GM21447 (cell line): ENCODE results near the gene NDUFA8.

Experiments used
- ATAC-seq: cut with Tn5 transposase; IDR thresholded peaks from one replicate; pipeline ENCODE4 v1.9.1; 2021; ENCODE audit not compliant: unreplicated experiment

NDUFA8 gene

DNA sequence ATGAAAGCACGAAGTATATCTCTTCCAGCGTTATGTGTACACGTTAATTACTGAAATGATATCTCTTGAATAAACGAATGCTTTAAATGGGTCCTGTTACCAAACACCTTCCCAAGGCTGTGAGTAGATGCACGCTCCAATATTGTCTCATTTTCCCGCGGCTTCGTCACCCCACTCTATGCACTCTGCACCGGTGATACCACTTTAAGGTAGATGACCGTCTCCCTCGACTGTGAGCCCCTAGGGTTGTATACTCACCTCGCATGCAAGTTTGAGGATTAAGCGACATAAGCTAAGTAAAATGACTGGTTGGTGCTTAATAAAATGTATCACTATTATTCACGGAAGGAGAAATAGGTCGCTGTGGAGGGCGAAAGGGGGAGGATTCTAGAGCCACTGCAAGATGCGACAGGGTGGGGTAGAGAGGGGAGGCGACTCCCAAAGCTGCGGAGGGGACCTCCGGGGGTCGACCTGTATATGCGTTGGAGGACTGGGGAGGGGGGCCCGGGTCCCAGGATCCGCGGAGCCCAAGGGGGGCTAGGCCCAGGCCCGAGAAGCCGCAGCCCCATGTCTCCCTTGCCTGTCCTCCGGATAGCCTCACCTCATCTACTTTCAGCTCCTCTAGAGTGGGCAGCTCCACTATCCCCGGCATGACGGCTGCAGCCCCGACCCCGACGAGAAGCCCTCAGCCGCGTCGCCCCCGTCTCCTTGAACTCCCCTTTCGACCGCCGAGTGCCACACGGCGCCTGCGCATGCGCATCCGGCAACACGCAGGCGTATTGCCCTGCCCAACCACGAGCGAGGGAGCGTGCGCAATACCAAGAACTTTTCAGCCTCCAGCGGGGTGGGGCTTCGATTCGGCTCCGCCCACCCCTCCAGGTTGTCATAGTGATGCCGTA, at the start of gene NDUFA8, which contains the start of gene MORN5:
TSS of gene NDUFA8 (minus strand) at position 754 of the 899 bp plus-strand sequence. CDS start at position 652, 102 bp downstream.
TSS of gene MORN5 (plus strand) at position 883 of the 899 bp plus-strand sequence. CDS start 65 bp downstream, outside the sequence.
- ATAC-seq, result peak; percentile 91

DNA sequence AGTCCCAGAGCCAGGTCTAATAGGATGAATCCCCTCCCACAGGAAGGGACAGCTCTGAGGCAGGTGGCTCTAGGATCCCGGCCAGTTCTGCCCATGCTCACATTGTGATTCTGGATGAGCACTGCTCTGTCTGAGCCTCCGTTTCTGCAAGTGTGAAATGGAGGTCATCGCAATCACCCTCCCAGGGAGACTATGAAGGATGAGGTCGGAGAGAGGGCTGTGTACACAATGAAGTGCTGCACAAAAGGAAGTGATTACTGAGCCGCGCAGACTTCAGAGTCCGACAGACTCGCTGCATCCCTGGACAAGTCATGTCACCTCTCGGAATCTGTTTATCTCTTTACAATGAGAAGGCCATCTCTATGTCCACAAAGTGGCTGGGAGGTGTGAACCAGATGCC, 47.5 kb upstream of the NDUFA8 start:
- ATAC-seq, result no peak

DNA sequence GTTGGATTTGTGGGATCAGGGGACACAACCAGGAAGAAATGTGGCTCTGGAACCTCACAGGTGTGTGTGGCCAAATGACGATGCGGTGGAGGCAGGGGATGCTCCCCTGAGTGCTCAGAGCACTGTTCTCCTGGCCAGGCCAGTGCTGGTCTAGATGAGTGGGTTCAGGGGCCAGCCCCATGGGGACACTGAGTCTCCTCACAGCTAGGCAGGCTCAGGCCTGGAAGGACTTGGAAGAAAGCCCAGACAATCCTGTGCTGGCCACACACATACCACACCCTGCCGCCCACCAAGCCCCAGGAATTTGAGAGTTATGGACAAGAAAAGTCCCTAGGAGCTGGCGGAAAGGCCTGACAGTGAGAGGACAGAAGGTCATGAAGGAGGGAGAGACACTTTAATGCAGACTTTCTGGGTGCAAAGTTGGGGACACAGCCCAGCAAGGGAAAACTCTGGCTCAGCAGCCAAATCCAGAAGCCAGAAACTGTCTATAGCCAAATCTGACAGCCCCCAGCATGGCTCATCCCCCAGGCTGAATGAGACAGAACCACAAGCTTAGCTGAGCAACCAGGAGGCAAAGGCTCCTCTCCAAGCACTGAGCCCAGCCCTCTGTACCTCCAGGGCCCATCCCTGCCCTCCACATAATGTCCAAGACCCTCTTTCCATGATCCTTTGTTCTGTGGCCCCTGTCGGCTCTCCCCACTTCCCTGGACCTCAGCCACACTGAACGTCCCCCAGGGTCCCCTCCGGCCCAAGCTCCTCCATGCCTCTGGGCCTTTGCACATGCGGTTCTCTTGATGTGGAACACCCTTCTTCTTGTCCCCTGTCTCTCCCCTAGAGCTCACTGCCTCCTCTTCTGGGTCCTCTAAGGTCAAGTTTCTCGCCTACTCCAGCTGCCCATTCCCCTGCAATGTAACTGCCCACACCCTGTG, 46.8 kb upstream of the NDUFA8 start:
- no peak for ATAC-seq

DNA sequence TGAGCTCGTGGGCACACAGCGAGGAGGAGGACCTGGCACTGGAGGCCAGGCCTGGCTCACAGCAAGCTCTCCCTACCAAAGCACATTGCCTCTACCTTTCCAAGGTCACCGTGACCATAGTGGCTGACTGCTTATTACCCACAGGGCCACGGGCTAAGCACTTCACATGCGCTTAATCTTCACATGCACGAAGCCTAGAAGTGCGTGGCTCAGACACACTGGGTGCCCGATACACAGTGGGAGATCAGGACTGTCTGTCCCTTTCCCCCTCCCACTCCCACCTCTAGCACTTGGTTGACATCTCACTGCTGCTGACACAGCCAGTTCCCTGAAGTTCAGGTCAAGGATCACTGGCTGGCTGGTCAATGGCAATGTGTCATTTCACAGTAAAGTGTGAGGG, 45.6 kb upstream of the NDUFA8 start:
- ATAC-seq, result no peak

DNA sequence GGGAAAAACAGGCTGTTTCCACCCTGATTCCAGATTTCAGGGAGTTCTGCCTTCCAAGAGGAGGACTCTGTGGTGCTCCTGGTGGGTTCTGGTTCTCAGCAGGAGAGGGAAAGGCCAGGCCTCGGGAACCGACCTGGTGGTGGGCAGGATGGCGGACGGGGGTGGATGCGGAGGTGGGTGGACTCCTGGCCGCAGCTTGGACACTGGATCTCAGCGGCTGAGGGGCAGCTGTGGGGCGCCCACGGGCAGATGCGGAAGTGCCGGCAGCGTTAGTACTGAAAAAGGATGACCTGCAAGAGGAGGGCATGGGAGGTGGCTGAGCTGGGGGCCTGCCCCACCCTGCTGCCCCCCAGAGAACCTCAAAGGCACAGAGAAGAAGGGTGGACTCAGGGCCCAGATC, 44.9 kb upstream of the NDUFA8 start:
- ATAC-seq, result no peak

DNA sequence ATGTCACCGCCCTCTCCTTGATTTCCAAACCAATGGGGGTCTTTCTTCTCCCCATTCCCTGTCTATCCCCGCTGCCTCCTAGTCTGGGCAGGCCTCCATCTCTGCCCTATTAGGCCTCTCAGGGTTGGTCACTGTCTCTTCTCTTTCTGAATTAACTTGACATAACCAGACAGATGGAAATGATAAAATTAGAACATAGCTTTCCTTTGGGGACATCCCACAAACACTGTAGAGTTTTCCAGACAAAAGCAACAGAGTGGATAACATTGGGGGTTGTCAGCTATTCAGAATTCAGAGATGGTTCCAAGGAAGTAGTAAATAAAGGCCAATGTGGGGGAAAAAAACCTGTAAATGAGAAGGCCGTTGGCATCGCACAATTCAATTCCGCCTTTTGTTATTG, 44.5 kb upstream of the NDUFA8 start:
- ATAC-seq, result no peak

DNA sequence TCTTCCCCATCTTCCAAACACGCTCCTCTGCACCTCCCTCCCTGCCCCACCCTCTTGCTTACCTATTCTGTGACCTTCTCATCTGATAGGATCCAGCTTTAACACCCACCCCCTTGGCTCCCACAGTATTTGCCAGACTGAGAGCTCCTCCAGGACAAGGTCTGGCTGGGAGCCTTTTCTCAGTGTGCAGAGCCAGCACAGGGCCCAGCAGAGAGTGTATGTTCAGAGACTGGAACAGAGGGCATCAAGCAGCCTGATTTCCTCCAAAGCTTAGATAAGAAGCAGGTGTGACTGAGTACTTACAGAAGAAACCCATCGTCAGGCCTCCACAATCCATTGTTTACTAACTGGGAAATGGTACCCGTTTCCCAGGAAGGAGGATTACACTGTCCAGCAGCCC, 42.5 kb upstream of the NDUFA8 start:
- no peak for ATAC-seq

DNA sequence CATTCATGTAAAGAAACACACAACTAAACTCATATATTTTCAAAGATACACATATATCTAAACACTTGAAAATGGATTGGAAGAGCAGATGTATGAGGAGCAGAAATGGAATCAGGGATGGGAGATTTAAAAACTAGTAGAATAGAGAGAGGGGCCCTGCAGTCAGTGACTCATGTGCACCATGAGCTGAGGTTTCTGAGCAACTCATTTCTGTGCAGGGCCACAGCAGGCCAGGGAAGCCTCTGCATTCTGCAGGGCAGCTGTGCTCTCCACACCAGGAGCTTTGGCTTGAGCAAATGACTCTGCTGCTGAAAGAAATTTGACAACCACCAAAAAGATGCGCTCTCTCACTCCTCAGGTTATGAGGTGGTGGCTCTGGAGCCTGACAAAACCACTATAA, 42.1 kb upstream of the NDUFA8 start:
- no peak for ATAC-seq

DNA sequence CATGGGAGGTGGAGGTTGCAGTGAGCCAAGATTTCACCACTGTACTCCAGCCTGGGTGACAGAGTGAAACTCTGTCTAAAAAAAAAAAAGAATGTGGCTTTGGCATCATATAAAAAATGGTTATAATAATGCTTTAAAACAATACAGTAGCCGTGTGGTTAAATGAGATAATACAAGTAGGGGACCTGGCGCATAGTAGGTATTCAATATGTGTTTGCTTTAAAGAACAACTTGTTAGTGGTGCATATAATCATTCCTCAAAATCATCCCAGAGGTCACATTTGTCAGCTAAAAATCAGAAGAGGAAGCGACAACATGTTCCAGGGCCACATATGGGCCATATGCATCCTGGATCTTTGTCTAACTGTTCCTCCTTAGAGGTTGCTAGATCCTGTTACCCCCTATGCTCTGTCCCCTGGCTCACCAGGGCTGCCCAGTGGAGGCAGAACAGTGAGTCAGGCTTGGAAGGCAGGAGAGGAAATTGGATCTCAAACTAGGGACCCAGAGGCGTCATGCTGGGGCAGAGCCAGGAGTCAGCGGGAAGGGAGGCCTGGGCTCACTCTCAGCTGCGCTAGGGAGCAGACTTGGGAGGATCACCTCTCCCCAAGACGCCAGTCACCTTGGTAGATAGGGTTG, 41.5 kb upstream of the NDUFA8 start:
- no peak for ATAC-seq

DNA sequence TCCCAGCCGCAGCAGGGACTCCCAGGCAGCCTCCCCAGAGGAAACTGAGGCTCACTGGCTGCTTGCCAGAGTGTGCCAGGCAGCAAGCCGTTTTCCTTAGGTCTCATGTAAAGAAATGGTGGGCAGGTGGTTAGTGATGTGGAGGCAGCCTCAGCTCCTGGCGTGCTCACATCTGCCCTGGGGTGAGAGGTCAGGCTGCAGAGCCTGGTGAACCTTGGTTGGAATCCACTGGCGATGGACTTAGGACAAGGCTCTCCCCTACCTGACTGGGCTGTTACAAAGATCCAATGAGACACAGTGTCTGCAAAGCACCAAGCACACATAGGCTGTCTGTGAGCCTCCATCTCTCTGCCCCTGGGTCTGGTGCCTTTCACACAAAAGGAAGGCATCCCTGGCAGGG, 38.3 kb upstream of the NDUFA8 start:
- no peak for ATAC-seq

DNA sequence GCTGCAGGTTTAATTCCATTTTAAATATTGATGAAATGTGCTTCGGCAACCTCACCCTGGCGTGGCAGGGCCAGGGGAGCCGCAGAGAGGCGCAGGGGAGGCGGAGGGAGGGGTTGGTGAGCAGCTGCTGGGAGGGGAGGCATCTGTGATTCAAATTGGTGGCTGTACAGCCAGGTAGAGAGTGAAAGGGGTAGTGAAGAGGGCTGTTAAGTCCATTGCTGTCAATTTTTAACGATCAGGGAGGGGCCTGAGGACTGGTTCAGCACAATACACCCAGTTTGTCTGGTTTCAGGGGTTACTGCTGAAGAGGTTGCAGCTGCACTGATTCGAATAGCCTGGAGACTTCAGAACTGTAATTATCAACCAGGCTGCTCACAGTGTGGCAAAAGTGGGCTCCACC, 37.8 kb upstream of the NDUFA8 start:
- ATAC-seq, result no peak

DNA sequence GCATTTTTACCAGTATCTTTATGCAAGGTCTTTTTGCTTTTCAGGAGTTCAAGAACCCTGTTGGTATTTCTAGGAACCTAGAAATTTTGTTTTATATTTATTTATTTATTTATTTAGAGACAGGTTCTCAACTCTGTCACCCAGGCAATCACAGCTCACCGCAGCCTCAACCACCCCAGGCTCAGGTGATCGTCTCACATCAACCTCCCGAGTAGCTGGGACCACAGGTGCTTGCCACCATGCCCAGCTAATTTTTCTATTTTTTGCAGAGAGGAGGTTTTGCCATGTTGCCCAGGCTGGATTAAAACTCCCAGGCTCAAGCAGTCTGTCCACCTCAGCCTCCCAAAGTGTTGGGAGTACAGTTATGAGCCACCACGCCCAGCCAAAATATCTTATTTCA, 36.3 kb upstream of the NDUFA8 start:
- no peak for ATAC-seq

DNA sequence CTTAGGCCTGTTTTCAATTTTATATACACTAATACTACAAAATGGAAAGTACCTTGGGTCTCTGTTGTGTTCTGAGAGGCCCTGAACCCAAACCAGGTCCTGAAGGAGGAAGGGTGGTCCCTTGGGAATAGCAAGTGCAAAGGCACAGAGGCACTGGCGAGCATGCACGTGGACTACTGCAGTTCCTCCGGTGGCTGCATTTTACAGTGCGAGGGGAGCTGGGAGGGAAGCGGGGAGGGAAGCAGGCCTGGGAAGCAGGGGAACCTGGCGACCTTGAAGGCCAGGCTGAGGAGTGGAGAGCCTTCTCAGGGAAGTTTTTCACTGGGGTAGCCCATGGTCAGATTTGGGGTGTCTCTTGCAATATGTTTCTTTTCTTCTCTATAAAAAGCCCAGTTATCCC, 34.1 kb upstream of the NDUFA8 start:
- ATAC-seq, result no peak

DNA sequence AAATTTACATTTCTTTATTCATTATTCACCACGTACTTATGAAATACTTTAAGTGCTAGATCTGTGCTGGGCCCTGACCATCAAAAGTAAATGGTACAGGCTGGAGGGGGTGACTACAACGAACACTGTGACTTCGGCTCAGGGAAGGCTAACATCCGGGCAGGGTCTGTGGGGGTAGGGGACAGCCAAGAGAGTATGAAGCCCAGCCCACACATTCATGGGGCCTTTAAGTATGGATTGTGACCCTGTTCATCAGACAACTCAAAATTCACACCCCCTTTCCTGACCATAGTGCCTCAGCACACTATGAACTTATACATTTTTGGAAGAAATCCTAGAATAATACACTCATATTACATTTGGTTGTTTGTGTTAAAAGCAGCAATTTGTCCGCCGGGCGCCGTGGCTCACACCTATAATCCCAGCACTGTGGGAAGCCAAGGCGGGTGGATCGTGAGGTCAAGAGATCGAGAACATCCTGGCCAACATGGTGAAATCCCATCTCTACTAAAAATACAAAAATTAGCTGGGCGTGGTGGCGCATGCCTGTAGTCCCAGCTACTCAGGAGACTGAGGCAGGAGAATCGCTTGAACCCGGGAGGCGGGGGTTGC, 33.4 kb upstream of the NDUFA8 start:
- no peak for ATAC-seq

DNA sequence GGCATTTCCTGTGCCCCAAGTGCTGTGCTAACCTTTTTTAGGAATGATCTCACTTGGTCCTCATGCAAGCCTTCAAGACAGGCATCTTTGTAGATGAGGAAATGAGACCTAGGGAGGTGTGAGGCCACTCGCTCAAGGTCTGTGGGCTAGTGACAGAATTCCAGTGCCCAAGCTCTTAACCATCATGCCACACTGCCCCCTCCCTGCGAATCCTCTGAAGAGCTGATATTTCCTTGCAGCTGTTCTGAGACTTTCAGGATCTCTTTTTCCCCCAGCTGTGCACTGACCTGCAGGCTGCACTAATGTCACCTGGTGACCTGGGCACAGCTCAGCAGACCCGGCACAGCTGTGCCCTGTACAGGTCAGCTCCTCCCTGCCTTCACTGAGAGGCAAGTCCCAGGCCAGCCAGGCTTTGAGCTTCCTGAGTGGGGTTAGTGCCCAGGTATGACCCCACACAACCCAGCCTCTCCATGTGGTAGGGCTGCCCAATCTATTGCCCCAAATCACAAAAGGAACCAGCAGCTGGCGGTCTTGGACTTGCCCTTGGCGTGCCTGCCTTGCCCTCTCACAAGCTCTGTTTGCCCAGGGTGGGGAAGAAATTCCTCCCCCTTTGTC, 32.8 kb upstream of the NDUFA8 start:
- ATAC-seq, result no peak

DNA sequence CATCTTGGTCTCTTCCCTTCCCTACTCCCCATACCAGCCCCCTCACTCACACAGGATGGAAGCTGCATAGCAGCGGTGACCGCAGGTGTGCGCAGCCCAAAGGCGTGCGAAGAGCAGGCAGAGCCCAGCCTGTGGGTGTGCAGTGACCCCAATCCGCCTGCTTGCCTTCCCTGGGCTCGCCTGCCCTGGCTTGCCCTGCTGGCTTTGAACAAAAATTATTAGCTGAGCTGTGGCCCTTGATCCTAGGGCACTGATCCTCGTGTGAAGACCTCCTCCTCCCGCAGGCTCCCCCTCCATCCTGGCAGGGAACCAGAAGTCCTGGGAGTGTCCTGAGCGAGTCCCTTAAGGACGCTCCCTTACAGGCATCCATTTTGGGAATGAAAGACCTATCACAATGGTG, 32.0 kb upstream of the NDUFA8 start:
- ATAC-seq, result no peak

DNA sequence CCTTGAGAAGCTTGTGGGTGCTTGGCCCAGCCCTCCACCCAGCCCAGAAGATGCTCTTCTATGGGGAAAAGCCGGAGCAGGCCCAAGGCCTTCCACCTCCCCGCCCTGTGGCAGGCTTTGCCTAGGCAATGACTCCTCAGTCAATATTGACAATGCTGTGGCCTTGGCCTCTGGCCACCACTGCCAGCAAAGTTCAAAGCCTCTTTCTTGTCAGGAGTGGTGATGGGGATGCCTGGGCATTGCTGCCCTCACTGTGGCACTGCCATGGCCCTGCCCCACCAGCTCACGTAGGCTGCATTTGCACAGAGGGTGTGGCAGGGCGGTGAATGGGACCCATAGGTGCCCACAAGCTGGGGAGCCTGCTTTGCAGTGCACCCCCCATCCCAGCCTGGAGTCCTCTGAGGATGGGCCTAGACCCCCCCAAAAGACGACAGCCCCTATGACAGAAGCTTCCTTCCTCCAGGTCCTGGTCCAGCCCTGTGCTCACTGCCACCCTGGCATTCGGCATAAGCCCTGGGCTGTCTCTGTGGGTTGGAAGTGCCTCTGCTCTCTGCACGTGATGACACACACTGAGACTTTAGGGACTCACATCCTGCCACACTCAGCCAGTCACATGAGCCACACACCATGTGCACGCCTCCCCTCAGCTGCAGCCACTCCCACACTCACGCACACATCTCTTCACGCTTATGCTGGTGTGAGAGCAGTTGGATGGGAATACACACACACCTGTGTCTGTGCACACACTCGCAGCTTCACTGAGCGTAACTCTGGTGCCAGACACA, 31.2 kb upstream of the NDUFA8 start:
- no peak for ATAC-seq

DNA sequence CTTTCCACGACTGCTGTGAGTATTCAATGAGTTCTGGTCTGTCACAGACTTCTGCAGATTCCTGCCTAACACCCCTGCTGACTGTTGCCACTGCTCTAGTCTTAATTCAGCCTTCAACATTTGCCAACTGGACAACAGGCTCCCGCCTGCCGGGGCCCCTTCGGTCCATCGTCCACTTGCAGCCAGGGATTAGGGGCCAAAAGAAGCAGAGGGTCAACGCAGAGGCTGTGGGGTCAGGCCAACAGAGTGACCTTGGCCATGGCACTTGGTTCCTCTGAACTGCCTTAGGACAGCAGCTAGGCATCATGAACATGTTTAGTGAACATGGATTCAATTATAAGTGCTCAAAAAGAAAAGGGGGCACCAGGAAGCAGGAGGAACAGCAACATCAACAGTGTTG, 28.8 kb upstream of the NDUFA8 start:
- ATAC-seq, result no peak

DNA sequence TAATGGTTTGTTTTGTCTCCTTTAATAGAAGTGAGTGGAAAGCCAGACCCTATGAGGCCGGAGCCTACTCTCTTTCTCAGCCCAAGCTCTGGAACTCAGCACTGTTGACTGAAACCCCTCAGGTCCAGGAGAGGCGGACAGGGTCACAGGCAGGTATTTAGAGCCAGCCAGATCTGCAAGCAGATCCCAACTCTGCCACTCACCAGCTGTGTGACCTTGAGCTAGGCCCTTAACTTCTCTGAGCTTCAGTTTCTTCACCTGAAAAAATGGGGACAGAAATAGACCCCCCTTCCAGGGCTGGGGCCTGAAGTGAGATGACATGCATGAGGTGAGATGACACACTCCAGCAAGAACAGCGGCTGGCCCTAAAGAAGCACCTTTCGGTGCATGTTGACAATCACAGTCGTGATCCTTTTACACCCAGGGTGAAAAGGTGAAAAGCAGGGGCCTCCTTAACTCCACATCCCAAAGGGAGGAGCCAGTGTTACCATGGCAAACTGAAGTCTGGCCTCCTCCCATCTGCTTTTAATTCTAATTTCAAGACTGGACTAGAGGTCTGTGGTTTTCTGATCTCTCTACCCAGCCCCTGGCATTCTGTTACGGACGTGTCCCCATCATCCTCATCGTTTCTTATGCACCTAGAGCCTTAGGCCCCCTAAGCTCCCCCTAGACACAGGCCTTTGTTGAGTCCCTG, 27.3 kb upstream of the NDUFA8 start:
- ATAC-seq, result no peak
